NOMO-1 treated with dmso at 0.1 percent for 144 hours (cell line): ENCODE measurements around the gene USP10.

ENCODE experiments used
- DNase-seq: peaks from one replicate; lab custom pipeline; 2025; ENCODE audit not compliant: unreplicated experiment; lab: John Stamatoyannopoulos, UW

Gene USP10

GRCh38 chr16:84750575-84750974 lies 50.8 kb downstream of the USP10 start:
- no peak for DNase-seq

- DNase-seq, result peak; percentile 20
Measured at GRCh38 chr16:84751241-84751640, 51.4 kb downstream of the USP10 start.

- peak; percentile 58 for DNase-seq
Measured at GRCh38 chr16:84751947-84752346, 52.1 kb downstream of the USP10 start.

- no peak for DNase-seq
Measured at GRCh38 chr16:84752600-84752999, 52.8 kb downstream of the USP10 start.

- DNase-seq, result no peak
Measured at GRCh38 chr16:84753412-84754326, 53.9 kb downstream of the USP10 start.

- peak; percentile 75 for DNase-seq
Measured at GRCh38 chr16:84754353-84754856, 54.6 kb downstream of the USP10 start.

- DNase-seq, result no peak
Measured at GRCh38 chr16:84754956-84755672, 55.3 kb downstream of the USP10 start.

- DNase-seq, result no peak
Measured at GRCh38 chr16:84756830-84757229, 57.0 kb downstream of the USP10 start.

GRCh38 chr16:84758627-84759026 lies 58.8 kb downstream of the USP10 start:
- no peak for DNase-seq

- DNase-seq, result no peak
Measured at GRCh38 chr16:84759061-84759460, 59.3 kb downstream of the USP10 start.

GRCh38 chr16:84759906-84760305 lies 60.1 kb downstream of the USP10 start:
- DNase-seq, result no peak

GRCh38 chr16:84761448-84762368 lies 61.9 kb downstream of the USP10 start:
- DNase-seq, result no peak

- no peak for DNase-seq
Measured at GRCh38 chr16:84763164-84763563, 63.4 kb downstream of the USP10 start.

- no peak for DNase-seq
Measured at GRCh38 chr16:84763629-84764028, 63.8 kb downstream of the USP10 start.

GRCh38 chr16:84764970-84765369 lies 65.2 kb downstream of the USP10 start:
- DNase-seq, result no peak

GRCh38 chr16:84765616-84766580 lies 66.1 kb downstream of the USP10 start:
- no peak for DNase-seq

- DNase-seq, result no peak
Measured at GRCh38 chr16:84766978-84767773, 67.4 kb downstream of the USP10 start.

GRCh38 chr16:84768061-84768807 lies 68.4 kb downstream of the USP10 start:
- no peak for DNase-seq
